H9 (cell line): ENCODE results near the gene RET. TPM values are rescaled to one million over a fixed set of nuclear protein-coding genes. Genes with fewer than 3 reads are reported as not detected.

Source experiments
- DNase-seq: peaks from one replicate; pipeline ENCODE4 v3.0.0-alpha.2; 2017
- H2AFZ ChIP-seq: one replicate; pipeline ENCODE4 v1.6.1; 2013; ENCODE audit warnings: mild to moderate bottlenecking, low read length, control low read depth, moderate library complexity
- H2AK5ac ChIP-seq: 2 replicates; pipeline ENCODE4 v1.6.1; 2013; ENCODE audit warnings: low read length, control low read depth, mixed read lengths; ENCODE audit not compliant: insufficient read length
- H2BK120ac ChIP-seq: one replicate; pipeline ENCODE4 v1.6.1; 2013; ENCODE audit warnings: low read depth, mild to moderate bottlenecking, low read length, control low read depth, inconsistent platforms; ENCODE audit not compliant: poor library complexity, severe bottlenecking
- H2BK12ac ChIP-seq: 2 replicates; pipeline ENCODE4 v1.6.1; 2013; ENCODE audit warnings: low read length, control low read depth, mixed read lengths, low read depth; ENCODE audit not compliant: insufficient read length
- H2BK15ac ChIP-seq: 2 replicates; pipeline ENCODE4 v1.6.1; 2013; ENCODE audit warnings: low read depth, low read length, control low read depth
- H2BK20ac ChIP-seq: one replicate; pipeline ENCODE4 v1.6.1; 2013; ENCODE audit warnings: low read depth, mild to moderate bottlenecking, low read length, control low read depth, inconsistent platforms; ENCODE audit not compliant: poor library complexity, severe bottlenecking
- H2BK5ac ChIP-seq: 2 replicates; pipeline ENCODE4 v1.6.1; 2013; ENCODE audit warnings: low read length, control low read depth, mixed read lengths; ENCODE audit not compliant: insufficient read length
- H3K14ac ChIP-seq: 2 replicates; pipeline ENCODE4 v1.6.1; 2013; ENCODE audit warnings: low read length, control low read depth; ENCODE audit not compliant: insufficient read depth
- H3K18ac ChIP-seq: 2 replicates; pipeline ENCODE4 v1.6.1; 2013; ENCODE audit warnings: low read depth, mild to moderate bottlenecking, mixed read lengths, low read length, control low read depth; ENCODE audit not compliant: insufficient read length
- H3K23ac ChIP-seq: 2 replicates; pipeline ENCODE4 v1.6.1; 2013; ENCODE audit warnings: low read length, control low read depth, mixed read lengths, low read depth; ENCODE audit not compliant: insufficient read length
- H3K23me2 ChIP-seq: 2 replicates; pipeline ENCODE4 v1.6.1; 2013; ENCODE audit warnings: low read depth, mild to moderate bottlenecking, mixed read lengths, low read length, control low read depth; ENCODE audit not compliant: insufficient read length, poor library complexity, severe bottlenecking
- H3K27ac ChIP-seq: 2 replicates; pipeline ENCODE4 v1.5.1; 2013; ENCODE audit warnings: low read length, control low read depth, mixed read lengths, low read depth; ENCODE audit not compliant: insufficient read length
- H3K27me3 ChIP-seq: 2 replicates; pipeline ENCODE4 v1.6.1; 2013; ENCODE audit warnings: low read length, control low read depth, inconsistent platforms; ENCODE audit not compliant: insufficient read depth
- H3K4ac ChIP-seq: 2 replicates; pipeline ENCODE4 v1.6.1; 2013; ENCODE audit warnings: low read depth, mild to moderate bottlenecking, control low read depth, inconsistent platforms, low read length, moderate library complexity
- H3K4me1 ChIP-seq: 2 replicates; pipeline ENCODE4 v1.6.1; 2013; ENCODE audit warnings: low read length, control low read depth, inconsistent platforms; ENCODE audit not compliant: insufficient read depth
- H3K4me2 ChIP-seq: 2 replicates; pipeline ENCODE4 v1.6.1; 2013; ENCODE audit warnings: low read length, control low read depth, mixed read lengths; ENCODE audit not compliant: insufficient read length, insufficient read depth
- H3K56ac ChIP-seq: 2 replicates; pipeline ENCODE4 v1.6.1; 2013; ENCODE audit warnings: low read depth, mild to moderate bottlenecking, mixed read lengths, low read length, control low read depth; ENCODE audit not compliant: insufficient read length
- H3K79me1 ChIP-seq: 2 replicates; pipeline ENCODE4 v1.6.1; 2013; ENCODE audit warnings: low read depth, mild to moderate bottlenecking, moderate library complexity, low read length, control low read depth, inconsistent platforms; ENCODE audit not compliant: insufficient read depth, poor library complexity, severe bottlenecking
- H3K79me2 ChIP-seq: 2 replicates; pipeline ENCODE4 v1.6.1; 2013; ENCODE audit warnings: low read length, control low read depth, inconsistent platforms; ENCODE audit not compliant: insufficient read depth
- H3K9ac ChIP-seq: 2 replicates; pipeline ENCODE4 v1.6.1; 2013; ENCODE audit warnings: low read length, control low read depth, mixed read lengths; ENCODE audit not compliant: insufficient read length; ENCODE audit errors: extremely low read depth
- H3K9me3 ChIP-seq: one replicate; pipeline ENCODE4 v1.6.1; 2013; ENCODE audit warnings: low read depth, low read length, inconsistent platforms; ENCODE audit not compliant: control insufficient read depth
- H3T11ph ChIP-seq: one replicate; pipeline ENCODE4 v1.6.1; 2013; ENCODE audit warnings: mild to moderate bottlenecking, low read length, control low read depth, inconsistent platforms
- H4K20me1 ChIP-seq: one replicate; pipeline ENCODE4 v1.6.1; 2013; ENCODE audit not compliant: control insufficient read depth, insufficient read length, insufficient read depth
- H4K5ac ChIP-seq: 2 replicates; pipeline ENCODE4 v1.6.1; 2013; ENCODE audit warnings: low read depth, mild to moderate bottlenecking, mixed read lengths, low read length, control low read depth; ENCODE audit not compliant: insufficient read length
- H4K8ac ChIP-seq: replicated peaks from 2 replicates; pipeline ENCODE4 v1.6.1; 2013; ENCODE audit warnings: low read length, control low read depth, mixed read lengths, low read depth; ENCODE audit not compliant: insufficient read length
- H4K91ac ChIP-seq: 2 replicates; pipeline ENCODE4 v1.6.1; 2013; ENCODE audit warnings: low read depth, mild to moderate bottlenecking, moderate library complexity, mixed read lengths, low read length, control low read depth; ENCODE audit not compliant: insufficient read length
- H3K27ac Mint-ChIP-seq, 3 experiments: 2 replicates in 2 of 3; 3 replicates in 1 of 3; pipeline ENCODE4 v1.8.0; 2020 to 2021; ENCODE audit warnings: mixed read lengths in 3 of 3, mild to moderate bottlenecking in 1 of 3, moderate library complexity in 1 of 3
- H3K27me3 Mint-ChIP-seq: 2 replicates; pipeline ENCODE4 v1.8.0; 2021; ENCODE audit warnings: low read depth, mild to moderate bottlenecking, moderate library complexity, mixed read lengths
- H3K36me3 Mint-ChIP-seq, 3 experiments: 2 replicates in 2 of 3; 3 replicates in 1 of 3; pipeline ENCODE4 v1.8.0; 2020 to 2021; ENCODE audit warnings: low read depth in 3 of 3, mixed read lengths in 3 of 3; ENCODE audit not compliant: insufficient read depth in 1 of 3
- H3K4me1 Mint-ChIP-seq, 2 experiments: 2 replicates each; pipeline ENCODE4 v1.8.0; 2020; ENCODE audit warnings: mixed read lengths in 2 of 2
- H3K4me3 Mint-ChIP-seq, 2 experiments: 2 replicates in 1 of 2; 3 replicates in 1 of 2; pipeline ENCODE4 v1.8.0; 2020 to 2021; ENCODE audit warnings: mild to moderate bottlenecking in 2 of 2, mixed read lengths in 2 of 2, moderate library complexity in 1 of 2
- H3K9me3 Mint-ChIP-seq, 2 experiments: 2 replicates in 1 of 2; 3 replicates in 1 of 2; pipeline ENCODE4 v1.8.0; 2020; ENCODE audit warnings: mild to moderate bottlenecking in 2 of 2, mixed read lengths in 2 of 2, moderate library complexity in 1 of 2
- CTCF ChIP-seq: fragments of 200-600 bp; sonication (generic); conservative IDR thresholded peaks from 3 replicates; pipeline ENCODE4 v1.8.0; 2021; ENCODE audit warnings: antibody characterized with exemption, mild to moderate bottlenecking
- WGBS: extraction: QIAGEN DNeasy Blood & Tissue Kit; methylation state at CpG from one replicate; pipeline ENCODE4 v1.1.7; 2013; ENCODE audit warnings: missing lambda C conversion rate, low lambda C conversion rate, mixed read lengths; ENCODE audit not compliant: insufficient read length; ENCODE audit errors: extremely low coverage; 5-methylcytosine and 5-hydroxymethylcytosine counted together
- total RNA-seq: library from RNA; stranded (reverse); gene quantifications from 2 replicates; pipeline ENCODE4 v1.2.1, GENCODE V29; 2021

RET gene
- total RNA-seq, 1 experiment from 2014 or later = 12.2 TPM

- Histone ChIP-seq H2AFZ (no peak overlapping the region), H2BK12ac (no peak overlapping the region), H3K4me1 (no peaks in the 10 kb centered on the region), H2BK20ac (no peak overlapping the region), H3K27me3 (no peaks in the 10 kb centered on the region), H3K9me3 (no peaks in the 10 kb centered on the region), H4K8ac (no peak overlapping the region), H3K4me2 (no peak overlapping the region), H3K23me2 (no peaks in the 10 kb centered on the region), H2BK5ac (no peak overlapping the region), H2AK5ac (no peak overlapping the region), H4K20me1 (no peaks in the 10 kb centered on the region), H3K18ac (no peak overlapping the region), H4K91ac (no peak overlapping the region), H3K9ac (no peak overlapping the region), H3K14ac (peak overlapping the region; percentile 19; the same call in 1 of the 2 replicates), H3K27ac (no peak overlapping the region), H3K56ac (no peak overlapping the region), H3K79me1 (no peaks in the 10 kb centered on the region), H3K23ac (no peak overlapping the region), H2BK120ac (no peak overlapping the region), H3K79me2 (no peaks in the 10 kb centered on the region), H4K5ac (no peak overlapping the region), H2BK15ac (no peak overlapping the region), H3T11ph (no peak overlapping the region), H3K4ac (no peak overlapping the region)
- no peak for DNase-seq
- WGBS = no CpG with 5 or more reads among the region's 10 CpGs
- Mint-ChIP-seq H3K4me1 (peaks cover 14 to 22% of the 10 kb centered on the region in 2 experiments), H3K9me3 (no peaks in the 10 kb centered on the region; a peak in 1 of 5 replicates), H3K27ac (peak overlapping the region in 1 of 3 experiments; percentile 71; a peak in 1 of 7 replicates), H3K4me3 (no peak overlapping the region), H3K36me3 (peaks cover 0 to 4% (median 3%) of the 10 kb centered on the region in 3 experiments; a peak in 3 of 7 replicates), H3K27me3 (peaks cover 2% of the 10 kb centered on the region)
- no peak for TF ChIP-seq CTCF
Measured at GRCh38 chr10:43089519-43089918, 12.7 kb downstream of the RET start.
